Left kidney (tissue), 2 donors: ENCODE results near the gene ACSBG1. TPM values are rescaled to one million over a fixed set of nuclear protein-coding genes. Genes with fewer than 3 reads are reported as not detected.
"Not testable (repeated sequence)": the region's sequence is repeated elsewhere in the genome, so short reads cannot be mapped to it uniquely, and the experiment has no call there.

Experiments used
- DNase-seq: peaks from one replicate; pipeline ENCODE4 v3.0.0-alpha.2; 2013
- polyA plus RNA-seq: library from polyadenylated mRNA; unstranded; fragments of 120-200 nt; gene quantifications from one replicate; pipeline ENCODE4 v1.2.1, GENCODE V29; 2013; ENCODE audit not compliant: insufficient read length

ACSBG1 gene
- polyA plus RNA-seq, 1 donor = 1.4 TPM

DNA sequence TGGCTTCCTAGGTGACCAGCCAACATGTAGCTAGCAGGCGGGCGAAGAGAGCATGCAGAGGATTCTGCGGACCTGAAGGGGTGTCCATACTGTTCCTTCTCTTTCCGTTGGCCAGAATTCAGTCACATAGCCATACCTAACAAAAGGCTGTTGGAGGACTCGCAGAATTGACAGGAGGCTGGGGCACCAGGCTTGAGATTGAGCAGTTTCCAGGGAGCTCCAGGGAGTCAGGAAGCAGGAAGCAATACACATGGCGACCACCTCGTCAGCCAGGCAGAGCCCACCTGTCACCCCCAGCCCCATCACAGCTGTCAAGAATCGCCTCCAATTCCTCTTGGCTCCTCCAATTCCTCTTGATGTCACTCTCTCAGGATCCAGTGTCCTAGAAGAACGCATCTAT, 16.8 kb upstream of the ACSBG1 start:
- no peak for DNase-seq

DNA sequence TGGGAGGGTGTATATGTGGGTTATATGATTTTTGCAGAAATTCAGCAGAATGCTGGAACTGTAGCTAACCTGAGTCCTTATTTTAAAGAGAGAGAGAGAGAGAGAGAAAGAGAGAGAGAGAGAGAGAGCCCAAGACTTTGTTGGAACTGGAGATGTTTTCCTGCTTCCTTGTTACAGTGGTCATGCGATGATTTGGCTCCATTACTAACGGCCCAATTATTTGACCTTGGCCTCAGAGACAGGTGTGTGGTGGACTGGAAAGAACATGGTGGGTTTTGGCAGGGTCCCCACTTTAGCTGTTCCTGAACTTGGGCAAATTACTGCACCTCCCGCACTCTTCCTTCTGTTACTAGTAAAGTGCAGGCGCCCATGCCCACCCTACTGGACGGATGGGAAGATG, 14.8 kb upstream of the ACSBG1 start:
- no peak for DNase-seq

DNA sequence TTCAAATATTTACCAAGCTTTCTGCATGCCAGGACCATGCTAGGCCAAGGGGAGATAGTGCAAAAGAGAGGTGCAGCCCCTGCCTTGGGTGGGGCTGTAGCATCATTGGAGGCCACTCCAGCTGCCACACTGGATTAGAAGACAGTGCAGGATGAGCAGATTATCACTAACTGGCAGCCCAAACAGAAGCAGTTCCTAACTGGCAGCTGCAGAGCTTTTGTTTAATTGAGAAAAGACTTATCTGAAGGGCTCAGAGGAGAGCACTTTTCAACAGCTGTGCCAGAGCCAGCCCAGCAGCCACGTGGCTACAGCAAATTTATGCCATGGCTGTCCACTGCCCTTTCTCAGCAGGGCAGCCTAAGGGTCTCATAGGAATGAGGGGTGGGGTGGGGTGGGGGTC, 13.5 kb upstream of the ACSBG1 start:
- no peak for DNase-seq

DNA sequence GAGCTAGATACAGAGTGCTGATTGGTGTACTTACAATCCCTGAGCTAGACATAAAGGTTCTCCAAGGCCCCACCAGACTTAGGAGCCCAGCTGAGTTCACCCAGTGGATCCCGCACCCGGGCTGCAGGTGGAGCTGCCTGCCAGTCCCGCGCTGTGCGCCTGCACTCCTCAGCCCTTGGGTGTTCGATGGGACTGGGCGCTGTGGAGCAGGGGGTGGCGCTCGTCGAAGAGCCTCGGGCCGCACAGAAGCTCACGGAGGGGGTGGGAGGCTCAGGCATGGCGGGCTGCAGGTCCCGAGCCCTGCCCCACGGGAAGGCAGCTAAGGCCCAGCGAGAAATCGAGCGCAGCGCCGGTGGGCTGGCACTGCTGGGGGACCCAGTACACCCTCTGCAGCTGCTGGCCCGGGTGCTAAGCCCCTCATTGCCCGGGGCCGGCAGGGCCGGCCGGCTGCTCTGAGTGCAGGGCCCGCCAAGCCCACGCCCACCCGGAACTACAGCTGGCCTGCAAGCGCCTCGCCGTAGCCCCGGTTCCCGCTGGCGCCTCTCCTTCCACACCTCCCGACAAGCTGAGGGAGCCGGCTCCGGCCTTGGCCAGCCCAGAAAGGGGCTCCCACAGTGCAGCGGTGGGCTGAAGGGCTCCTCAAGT, 11.7 kb upstream of the ACSBG1 start:
- DNase-seq = not testable (repeated sequence)

DNA sequence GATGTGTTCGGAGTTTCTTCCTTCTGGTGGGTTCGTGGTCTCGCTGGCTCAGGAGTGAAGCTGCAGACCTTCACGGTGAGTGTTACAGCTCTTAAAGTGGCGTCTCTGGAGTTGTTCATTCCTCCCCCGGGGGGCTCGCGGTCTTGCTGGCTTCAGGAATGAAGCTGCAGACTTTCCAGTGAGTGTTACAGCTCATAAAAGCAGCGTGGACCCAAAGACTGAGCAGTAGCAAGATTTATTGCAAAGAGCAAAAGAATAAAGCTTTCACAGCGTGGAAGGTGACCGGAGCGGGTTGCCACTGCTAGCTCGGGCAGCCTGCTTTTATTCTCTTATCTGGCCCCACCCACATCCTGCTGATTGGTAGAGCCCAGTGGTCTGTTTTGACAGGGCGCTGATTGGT, 11.0 kb upstream of the ACSBG1 start:
- not testable (repeated sequence) for DNase-seq

DNA sequence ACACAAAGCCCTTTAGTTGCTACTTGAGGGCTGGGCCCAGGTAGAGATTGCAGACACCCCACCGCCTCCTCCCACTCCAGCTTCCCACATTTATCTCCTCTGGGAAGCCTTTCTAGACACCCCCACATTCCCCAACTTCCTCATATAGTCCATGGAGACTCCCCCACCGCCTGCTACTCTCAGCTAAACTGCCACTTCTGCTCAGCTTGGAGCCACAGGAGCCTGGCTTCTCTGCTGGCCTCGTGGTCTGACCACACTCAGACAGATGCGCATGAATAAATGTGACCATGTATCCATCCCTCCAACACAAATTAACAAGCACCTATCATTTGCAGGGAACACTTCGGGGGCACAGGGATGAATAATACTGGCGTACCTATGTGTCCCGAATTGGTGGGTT, 10.5 kb upstream of the ACSBG1 start:
- no peak for DNase-seq

DNA sequence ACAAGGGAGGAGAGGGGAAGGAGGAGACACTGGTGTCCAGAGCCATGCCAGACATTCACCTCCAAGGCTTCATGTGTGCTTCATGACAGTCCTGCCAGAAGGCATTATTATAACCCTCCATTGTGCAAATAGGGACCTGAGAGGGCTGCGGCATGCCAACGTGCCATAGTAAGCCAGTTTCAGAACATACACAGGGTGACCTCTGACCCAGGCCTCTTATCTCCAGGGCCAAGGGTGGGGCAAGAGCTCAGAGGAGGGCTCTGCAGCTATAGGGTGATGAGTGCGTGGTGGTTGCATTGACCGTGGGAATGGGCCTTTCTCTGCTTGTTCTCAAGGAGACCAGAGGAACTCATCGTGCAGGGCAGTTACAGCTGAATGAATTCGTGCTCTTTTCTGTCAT, 9.7 kb upstream of the ACSBG1 start:
- no peak for DNase-seq

DNA sequence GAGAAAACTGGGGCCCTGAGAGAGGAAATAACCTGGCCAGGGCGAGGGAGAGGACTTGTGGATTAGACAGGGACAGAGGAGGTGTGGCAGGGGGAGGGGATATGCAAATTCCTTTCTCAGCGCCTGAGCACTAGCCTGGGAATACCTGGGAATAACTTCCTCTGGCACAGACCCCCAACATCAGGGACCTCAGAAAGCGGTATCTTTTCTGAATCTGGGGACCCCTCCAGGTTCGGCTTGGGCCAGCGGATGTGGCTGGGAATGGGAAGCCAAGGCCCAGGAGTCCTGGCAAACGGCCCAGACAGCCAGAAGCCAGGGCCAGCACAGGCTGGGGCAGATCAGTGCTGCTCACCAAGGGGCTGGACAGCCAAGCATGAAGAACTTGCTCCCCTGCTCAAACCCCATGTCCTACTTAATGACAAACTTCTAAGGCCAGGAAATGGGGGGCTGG, 9.2 kb upstream of the ACSBG1 start:
- no peak for DNase-seq

GRCh38 chr15:78243058-78243457, 8.7 kb upstream of the ACSBG1 start:
- DNase-seq = no peak

- no peak for DNase-seq
Measured at GRCh38 chr15:78242128-78242527, 7.8 kb upstream of the ACSBG1 start.

DNA sequence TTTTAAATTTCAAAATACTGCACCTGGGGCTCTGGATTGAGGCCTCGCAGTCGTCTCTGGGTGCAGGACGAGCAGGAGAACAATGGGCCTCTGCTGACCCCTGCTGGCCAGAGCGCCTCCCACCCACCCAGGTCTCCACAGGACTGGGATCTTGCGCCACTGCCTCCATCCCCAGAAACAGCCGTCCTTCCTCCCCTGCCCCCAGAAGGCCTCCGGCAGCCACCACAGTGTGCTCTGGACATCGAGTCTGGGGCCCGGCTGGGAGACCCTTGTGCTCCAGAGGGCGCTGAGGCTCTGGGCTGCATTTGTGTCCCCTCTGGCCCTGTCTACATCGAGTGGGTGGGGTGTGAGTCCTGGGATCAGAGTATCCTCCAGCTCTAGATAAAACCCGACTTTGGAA, 6.7 kb upstream of the ACSBG1 start:
- DNase-seq = peak; percentile 68

GRCh38 chr15:78239811-78240210, 5.4 kb upstream of the ACSBG1 start:
- no peak for DNase-seq

- no peak for DNase-seq
Measured at GRCh38 chr15:78237146-78237545, 2.8 kb upstream of the ACSBG1 start.

GRCh38 chr15:78236491-78236890, 2.1 kb upstream of the ACSBG1 start:
- no peak for DNase-seq

DNA sequence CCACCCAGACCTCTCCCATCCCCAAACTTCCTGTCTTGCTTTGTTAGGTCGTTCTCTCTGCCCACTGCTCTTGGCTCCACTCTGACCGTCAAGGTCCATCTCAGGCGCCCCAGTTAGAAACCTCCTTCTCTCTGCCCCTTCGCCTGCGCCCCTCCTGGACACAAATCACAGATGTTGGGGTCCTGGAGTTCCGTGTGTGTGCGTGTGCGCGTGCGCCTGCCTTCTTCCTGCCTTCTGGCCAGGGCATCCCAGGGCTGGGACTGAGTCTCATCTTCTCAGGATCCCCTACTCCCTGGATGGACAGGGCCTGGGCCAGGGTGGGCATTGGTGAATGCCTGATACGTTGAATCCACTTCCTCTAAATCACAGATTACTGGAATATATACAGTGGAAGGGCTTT, 869 bp downstream of the ACSBG1 start:
- DNase-seq = no peak

GRCh38 chr15:78232951-78233350, 1.4 kb downstream of the ACSBG1 start:
- DNase-seq = no peak

GRCh38 chr15:78229431-78230406, 4.6 kb downstream of the ACSBG1 start:
- no peak for DNase-seq

DNA sequence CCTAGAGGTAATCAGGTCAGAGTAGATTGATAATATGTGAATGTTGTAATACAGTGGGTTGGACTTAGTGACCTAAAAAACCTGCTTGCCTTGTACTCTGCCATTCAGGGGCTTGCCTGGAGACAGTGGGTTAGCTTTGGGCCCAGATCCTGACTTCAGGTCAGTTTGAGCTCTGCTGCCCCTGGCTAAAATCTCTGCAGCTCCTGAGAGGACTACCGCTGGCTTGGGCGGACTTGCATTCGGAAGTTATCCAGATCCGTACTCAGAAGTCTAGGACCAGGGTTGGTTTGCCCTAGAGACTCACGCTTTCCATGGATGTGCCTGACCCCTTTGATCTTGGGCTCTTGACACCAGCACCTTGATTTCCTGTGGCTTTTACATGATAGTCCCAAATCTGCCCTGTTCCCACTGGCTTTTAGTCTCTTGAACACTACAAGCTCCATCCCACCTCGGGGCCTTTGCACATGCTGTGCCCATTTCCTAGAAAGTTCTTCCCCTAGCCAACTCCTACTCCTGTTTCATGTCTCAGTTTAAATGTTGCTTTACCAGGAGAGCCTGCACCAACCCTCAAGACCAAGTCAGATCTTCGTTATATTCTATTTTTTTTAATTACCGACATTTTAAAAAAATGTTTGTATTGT, 5.9 kb downstream of the ACSBG1 start:
- DNase-seq = no peak

GRCh38 chr15:78225783-78226541, 8.4 kb downstream of the ACSBG1 start:
- DNase-seq = no peak

GRCh38 chr15:78224023-78224411, 10.3 kb downstream of the ACSBG1 start:
- no peak for DNase-seq

DNA sequence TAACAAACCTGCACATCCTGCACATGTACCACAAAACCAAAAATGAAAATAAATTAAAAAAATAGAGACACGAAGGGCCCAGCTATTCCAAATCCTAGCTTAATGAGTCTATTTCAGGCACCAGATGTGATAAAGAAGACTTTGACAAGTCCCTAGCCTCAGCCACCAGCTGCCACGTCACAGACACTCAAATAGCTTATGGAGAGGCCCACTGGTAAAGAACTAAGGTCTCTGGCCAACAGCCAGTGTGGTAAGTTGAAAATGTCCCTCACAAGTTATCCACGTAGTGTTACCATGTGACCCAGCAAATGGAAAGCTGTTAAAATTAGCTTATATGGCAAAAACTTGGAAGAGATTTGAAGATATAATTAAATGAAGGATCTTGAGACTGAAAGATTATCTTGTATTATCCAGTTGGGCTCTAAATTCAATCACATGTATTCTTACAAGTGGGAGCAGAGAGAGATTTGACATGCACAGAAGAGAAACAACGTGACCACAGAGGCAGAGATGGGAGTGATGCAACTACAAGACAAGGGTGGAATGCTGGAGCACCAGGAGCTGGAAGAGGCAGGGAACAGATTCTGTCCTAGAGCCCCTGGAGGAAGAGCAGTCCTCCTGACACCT, 10.9 kb downstream of the ACSBG1 start:
- DNase-seq = no peak
